GM19463 (cell line): ENCODE data around the gene CPXM2.

Experiments used
- ATAC-seq: cut with Tn5 transposase; IDR thresholded peaks from one replicate; pipeline ENCODE4 v1.9.1; 2021; ENCODE audit warnings: mild to moderate bottlenecking, moderate library complexity; ENCODE audit not compliant: unreplicated experiment

CPXM2 gene

GRCh38 chr10:123778719-123779517 is 112.7 kb downstream of the CPXM2 start:
- ATAC-seq = no peak

- ATAC-seq = no peak
Observed at GRCh38 chr10:123777881-123778280, 113.7 kb downstream of the CPXM2 start.

- ATAC-seq = no peak
Observed at GRCh38 chr10:123774132-123774742, 117.4 kb downstream of the CPXM2 start.

- no peak for ATAC-seq
Observed at GRCh38 chr10:123772645-123773508, 118.7 kb downstream of the CPXM2 start.

GRCh38 chr10:123771877-123772644 is 119.5 kb downstream of the CPXM2 start:
- no peak for ATAC-seq

GRCh38 chr10:123769647-123770046 is 122.0 kb downstream of the CPXM2 start:
- no peak for ATAC-seq

- no peak for ATAC-seq
Observed at GRCh38 chr10:123766761-123767160, 124.8 kb downstream of the CPXM2 start.

- ATAC-seq = no peak
Observed at GRCh38 chr10:123766012-123766411, 125.6 kb downstream of the CPXM2 start.

- ATAC-seq = no peak
Observed at GRCh38 chr10:123761666-123762230, 129.9 kb downstream of the CPXM2 start.

- ATAC-seq = no peak
Observed at GRCh38 chr10:123761038-123761428, 130.6 kb downstream of the CPXM2 start.

GRCh38 chr10:123760356-123761037 is 131.1 kb downstream of the CPXM2 start:
- no peak for ATAC-seq

- no peak for ATAC-seq
Observed at GRCh38 chr10:123759501-123760031, 132.0 kb downstream of the CPXM2 start.

GRCh38 chr10:123759041-123759440 is 132.6 kb downstream of the CPXM2 start:
- ATAC-seq = no peak

GRCh38 chr10:123757853-123758252 is 133.8 kb downstream of the CPXM2 start:
- no peak for ATAC-seq

- no peak for ATAC-seq
Observed at GRCh38 chr10:123755061-123755460, 136.5 kb downstream of the CPXM2 start.

GRCh38 chr10:123754123-123754522 is 137.5 kb downstream of the CPXM2 start:
- no peak for ATAC-seq

- no peak for ATAC-seq
Observed at GRCh38 chr10:123751342-123752134, 140.1 kb downstream of the CPXM2 start.

- no peak for ATAC-seq
Observed at GRCh38 chr10:123750901-123751300, 140.7 kb downstream of the CPXM2 start.

GRCh38 chr10:123748711-123749110 is 142.9 kb downstream of the CPXM2 start:
- ATAC-seq = no peak
